Measurements from ENCODE around the gene BTBD2.

BTBD2 gene

GRCh38 chr19:1936916-1937610, 78.5 kb downstream of the BTBD2 start:
- no peak for DNase-seq

- no peak for DNase-seq
Measured at GRCh38 chr19:1936430-1936829, 79.1 kb downstream of the BTBD2 start.

DNA sequence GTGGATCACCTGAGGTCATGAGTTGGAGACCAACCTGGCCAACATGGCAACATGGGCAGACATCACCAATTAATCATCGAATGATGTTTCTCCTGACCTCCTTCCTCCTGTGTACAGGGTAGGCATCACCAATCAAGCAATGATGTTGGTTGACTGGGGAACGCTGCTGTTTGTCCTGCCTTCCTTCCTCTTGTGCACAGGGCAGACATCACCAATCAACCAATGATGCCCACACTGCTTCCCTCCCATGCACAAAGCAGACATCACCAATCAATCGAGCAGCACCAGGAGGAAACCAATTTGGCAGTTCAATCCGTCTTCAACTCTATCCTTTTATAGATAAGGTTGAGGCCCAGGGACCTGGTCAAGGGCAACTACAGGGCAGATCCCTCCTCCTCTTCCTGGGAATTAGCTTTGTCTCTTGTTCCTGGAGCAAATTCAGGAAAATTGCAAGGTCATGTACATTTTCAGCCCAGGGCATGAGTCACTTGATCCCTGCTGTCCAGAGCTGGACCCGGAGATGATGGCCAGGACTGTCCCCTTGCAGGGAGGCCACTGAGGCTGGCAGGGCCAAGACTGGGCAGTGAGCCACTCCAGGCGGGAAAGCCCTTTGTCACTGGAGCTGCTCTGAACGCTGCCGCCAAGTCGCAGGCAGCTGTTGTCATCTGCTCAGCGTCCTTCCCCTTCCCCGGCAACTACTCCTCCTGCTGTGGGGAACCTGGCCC, 79.9 kb downstream of the BTBD2 start:
- DNase-seq = no peak

Data from stimulated activated CD4-positive, alpha-beta T cell treated with anti-CD3 and anti-CD28 coated beads, Interleukin-4, amount 100 ng/mL, for 4 hours (primary cell).